Parathyroid adenoma (tissue), 2 donors: ENCODE data around the gene OSBPL3.

Experiments
- H2AFZ ChIP-seq: fragments of 300-600 bp; sonication (generic); one replicate; pipeline ENCODE4 v1.7.0; 2017; ENCODE audit warnings: antibody characterized with exemption, mild to moderate bottlenecking
- H3K27ac ChIP-seq: fragments of 300-600 bp; sonication (generic); one replicate; pipeline ENCODE4 v1.7.0; 2017
- H3K27me3 ChIP-seq: fragments of 300-600 bp; sonication (generic); one replicate; pipeline ENCODE4 v1.7.0; 2017; ENCODE audit warnings: low read length; ENCODE audit not compliant: control insufficient read depth, insufficient read depth
- H3K36me3 ChIP-seq: fragments of 300-600 bp; sonication (generic); one replicate; pipeline ENCODE4 v1.7.0; 2017; ENCODE audit warnings: low read length; ENCODE audit not compliant: control insufficient read depth, insufficient read depth
- H3K4me1 ChIP-seq: fragments of 300-600 bp; sonication (generic); one replicate; pipeline ENCODE4 v1.7.0; 2017; ENCODE audit warnings: control low read depth
- H3K4me2 ChIP-seq: fragments of 300-600 bp; sonication (generic); one replicate; pipeline ENCODE4 v1.7.0; 2017; ENCODE audit warnings: low read length
- H3K4me3 ChIP-seq: fragments of 300-600 bp; sonication (generic); one replicate; pipeline ENCODE4 v1.7.0; 2017; ENCODE audit warnings: low read depth, low read length
- H3K79me2 ChIP-seq: fragments of 300-600 bp; sonication (generic); one replicate; pipeline ENCODE4 v1.7.0; 2017; ENCODE audit warnings: control low read depth
- H3K9ac ChIP-seq: fragments of 300-600 bp; sonication (generic); one replicate; pipeline ENCODE4 v1.7.0; 2017; ENCODE audit warnings: mild to moderate bottlenecking
- H3K9me3 ChIP-seq: fragments of 300-600 bp; sonication (generic); one replicate; pipeline ENCODE4 v1.7.0; 2017; ENCODE audit warnings: low read length; ENCODE audit not compliant: control insufficient read depth
- CTCF ChIP-seq: fragments of 300-600 bp; sonication (generic); IDR thresholded peaks from one replicate; pipeline ENCODE4 v1.7.0; 2017; ENCODE audit warnings: antibody characterized with exemption, mild to moderate bottlenecking
- donor health status: primary hyperparathyroidism.

The OSBPL3 gene

GRCh38 chr7:24926623-24927524 lies 53.1 kb downstream of the OSBPL3 start:
- H3K9me3 ChIP-seq = no peaks in the 10 kb centered on the region
- H3K27me3 ChIP-seq = no peaks in the 10 kb centered on the region
- H3K79me2 ChIP-seq = peaks cover 11% of the 10 kb centered on the region
- TF ChIP-seq CTCF = no peak
- peaks cover 61% of the 10 kb centered on the region for H3K4me1 ChIP-seq
- H3K9ac ChIP-seq = no peak overlapping the region
- H3K36me3 ChIP-seq = no peaks in the 10 kb centered on the region
- H2AFZ ChIP-seq = no peak overlapping the region
- H3K4me2 ChIP-seq = no peak overlapping the region
- no peak overlapping the region for H3K4me3 ChIP-seq
- H3K27ac ChIP-seq = no peak overlapping the region

DNA sequence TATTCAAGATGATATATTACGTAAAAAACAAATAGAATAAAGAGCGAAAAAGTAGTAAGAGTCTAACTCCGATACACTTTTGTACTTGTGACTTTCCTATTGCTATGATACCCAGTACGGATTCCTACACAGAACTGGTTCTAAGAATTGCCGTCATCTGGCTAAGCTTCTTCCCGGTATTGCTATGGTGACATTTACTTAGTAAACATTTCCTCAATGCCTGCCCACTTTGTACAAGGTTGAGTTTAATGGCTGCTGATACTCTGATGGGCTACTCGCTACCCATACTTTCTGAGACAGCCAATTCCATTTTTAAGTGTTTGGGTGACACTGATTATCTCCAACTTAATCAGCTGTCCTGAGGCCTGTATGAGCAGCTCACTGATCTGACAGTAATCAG lies 55.6 kb downstream of the OSBPL3 start:
- Histone ChIP-seq H3K36me3 (no peaks in the 10 kb centered on the region), H3K9ac (no peak overlapping the region), H3K9me3 (no peaks in the 10 kb centered on the region), H2AFZ (no peak overlapping the region), H3K79me2 (peaks cover 24% of the 10 kb centered on the region), H3K4me3 (no peak overlapping the region), H3K27me3 (no peaks in the 10 kb centered on the region), H3K27ac (no peak overlapping the region), H3K4me1 (peaks cover 58% of the 10 kb centered on the region), H3K4me2 (no peak overlapping the region)
- TF ChIP-seq CTCF = no peak

GRCh38 chr7:24923172-24923865 lies 56.7 kb downstream of the OSBPL3 start:
- Histone ChIP-seq H3K4me1 (peaks cover 49% of the 10 kb centered on the region), H3K27me3 (no peaks in the 10 kb centered on the region), H3K79me2 (peaks cover 24% of the 10 kb centered on the region), H3K36me3 (no peaks in the 10 kb centered on the region), H2AFZ (no peak overlapping the region), H3K4me3 (no peak overlapping the region), H3K27ac (no peak overlapping the region), H3K9ac (no peak overlapping the region), H3K4me2 (no peak overlapping the region), H3K9me3 (no peaks in the 10 kb centered on the region)
- no peak for TF ChIP-seq CTCF

- no peak overlapping the region for H3K4me3 ChIP-seq
- no peak overlapping the region for H3K27ac ChIP-seq
- no peak for TF ChIP-seq CTCF
- no peak overlapping the region for H3K9ac ChIP-seq
- H3K79me2 ChIP-seq = peaks cover 26% of the 10 kb centered on the region
- H3K4me2 ChIP-seq = no peak overlapping the region
- H2AFZ ChIP-seq = no peak overlapping the region
- H3K9me3 ChIP-seq = no peaks in the 10 kb centered on the region
- no peaks in the 10 kb centered on the region for H3K36me3 ChIP-seq
- H3K4me1 ChIP-seq = peaks cover 45% of the 10 kb centered on the region
- H3K27me3 ChIP-seq = no peaks in the 10 kb centered on the region
Observed at GRCh38 chr7:24922099-24922773, 57.7 kb downstream of the OSBPL3 start.
